GM23338 (cell line): ENCODE results near the gene LRP1B.

Source experiments
- CREB1 ChIP-seq: fragments of 250-450 bp; sonication (Bioruptor Pico); IDR thresholded peaks from 2 replicates; pipeline ENCODE4 v1.5.0; 2020; ENCODE audit warnings: low read depth, mild to moderate bottlenecking, moderate library complexity
- CTCF ChIP-seq, 2 experiments: fragments of 200-600 bp in 1 of 2; sonication (generic) in 1 of 2; conservative IDR thresholded peaks; 2 replicates each; pipeline versions ENCODE4 v1.5.1 to v1.6.1; 2016 to 2017; ENCODE audit warnings: antibody characterized with exemption in 2 of 2, low read depth in 2 of 2, mild to moderate bottlenecking in 2 of 2, moderate library complexity in 1 of 2
- EZH2 ChIP-seq: fragments of 200-600 bp; sonication (generic); IDR thresholded peaks from one replicate; pipeline ENCODE4 v1.8.0; 2017; ENCODE audit warnings: antibody characterized with exemption, mild to moderate bottlenecking, low read depth; ENCODE audit not compliant: unreplicated experiment
- EZH2phosphoT487 ChIP-seq: fragments of 200-600 bp; sonication (generic); IDR thresholded peaks from one replicate; pipeline ENCODE4 v1.8.1; 2018; ENCODE audit warnings: antibody characterized with exemption; ENCODE audit not compliant: unreplicated experiment
- JUNB ChIP-seq: IDR thresholded peaks from one replicate; pipeline ENCODE4 v1.6.1; 2016; ENCODE audit warnings: antibody characterized with exemption; ENCODE audit not compliant: unreplicated experiment
- POLR2AphosphoS5 ChIP-seq: IDR thresholded peaks from 2 replicates; pipeline ENCODE4 v1.6.1; 2016; ENCODE audit warnings: antibody characterized with exemption, low read depth

GRCh38 chr2:140356697-140357096 lies 1774.1 kb downstream of the LRP1B start:
- TF ChIP-seq CTCF (conservative IDR thresholded peaks at IDR 0.05; ENCODE audit: low read depth in 2 of 2) (no peak), POLR2AphosphoS5 (no peak), EZH2 (no peak), CREB1 (no peak), EZH2phosphoT487 (no peak), JUNB (no peak)
